Measurements from ENCODE around the gene YEATS2. TPM values are rescaled to one million over a fixed set of nuclear protein-coding genes. Genes with fewer than 3 reads are reported as not detected.

The YEATS2 gene
- total RNA-seq, 1 donor from 2014 or later = 30.7 TPM

DNA sequence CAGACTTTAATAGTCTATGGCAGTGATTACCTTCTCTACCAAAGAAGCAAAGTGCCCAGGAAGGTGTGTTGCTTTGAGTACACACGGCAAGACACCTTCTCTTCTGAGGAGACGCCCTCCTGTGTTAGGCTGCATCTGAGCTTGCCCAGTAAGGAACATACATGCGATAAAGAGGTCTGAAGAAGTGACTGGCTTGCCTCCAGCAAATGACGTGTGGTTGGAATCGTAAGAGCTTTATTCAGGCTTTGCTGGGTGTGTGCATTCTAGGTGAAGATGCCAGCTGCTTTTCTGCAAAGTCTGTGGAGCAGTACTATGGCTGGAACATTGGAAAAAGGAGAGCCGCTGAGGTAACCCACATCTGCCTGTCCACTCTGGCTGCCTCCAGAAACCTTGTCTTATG is 105.4 kb downstream of the YEATS2 start:
- no peak for DNase-seq
- no peaks in the 10 kb centered on the region for H3K4me1 ChIP-seq
- no peaks in the 10 kb centered on the region for H3K27me3 ChIP-seq
- H3K9me3 ChIP-seq = no peaks in the 10 kb centered on the region
- ATAC-seq = peak; percentile 67
- H3K27ac ChIP-seq = no peak overlapping the region
- TF ChIP-seq, protein P1, sequence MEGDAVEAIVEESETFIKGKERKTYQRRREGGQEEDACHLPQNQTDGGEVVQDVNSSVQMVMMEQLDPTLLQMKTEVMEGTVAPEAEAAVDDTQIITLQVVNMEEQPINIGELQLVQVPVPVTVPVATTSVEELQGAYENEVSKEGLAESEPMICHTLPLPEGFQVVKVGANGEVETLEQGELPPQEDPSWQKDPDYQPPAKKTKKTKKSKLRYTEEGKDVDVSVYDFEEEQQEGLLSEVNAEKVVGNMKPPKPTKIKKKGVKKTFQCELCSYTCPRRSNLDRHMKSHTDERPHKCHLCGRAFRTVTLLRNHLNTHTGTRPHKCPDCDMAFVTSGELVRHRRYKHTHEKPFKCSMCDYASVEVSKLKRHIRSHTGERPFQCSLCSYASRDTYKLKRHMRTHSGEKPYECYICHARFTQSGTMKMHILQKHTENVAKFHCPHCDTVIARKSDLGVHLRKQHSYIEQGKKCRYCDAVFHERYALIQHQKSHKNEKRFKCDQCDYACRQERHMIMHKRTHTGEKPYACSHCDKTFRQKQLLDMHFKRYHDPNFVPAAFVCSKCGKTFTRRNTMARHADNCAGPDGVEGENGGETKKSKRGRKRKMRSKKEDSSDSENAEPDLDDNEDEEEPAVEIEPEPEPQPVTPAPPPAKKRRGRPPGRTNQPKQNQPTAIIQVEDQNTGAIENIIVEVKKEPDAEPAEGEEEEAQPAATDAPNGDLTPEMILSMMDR (IDR thresholded peaks at IDR 0.05) = no peak
- H3K4me3 ChIP-seq = no peak overlapping the region
- intact Hi-C loops (cut with DNase I) = no loop called here
- H3K36me3 ChIP-seq = peaks cover 92% of the 10 kb centered on the region

DNA sequence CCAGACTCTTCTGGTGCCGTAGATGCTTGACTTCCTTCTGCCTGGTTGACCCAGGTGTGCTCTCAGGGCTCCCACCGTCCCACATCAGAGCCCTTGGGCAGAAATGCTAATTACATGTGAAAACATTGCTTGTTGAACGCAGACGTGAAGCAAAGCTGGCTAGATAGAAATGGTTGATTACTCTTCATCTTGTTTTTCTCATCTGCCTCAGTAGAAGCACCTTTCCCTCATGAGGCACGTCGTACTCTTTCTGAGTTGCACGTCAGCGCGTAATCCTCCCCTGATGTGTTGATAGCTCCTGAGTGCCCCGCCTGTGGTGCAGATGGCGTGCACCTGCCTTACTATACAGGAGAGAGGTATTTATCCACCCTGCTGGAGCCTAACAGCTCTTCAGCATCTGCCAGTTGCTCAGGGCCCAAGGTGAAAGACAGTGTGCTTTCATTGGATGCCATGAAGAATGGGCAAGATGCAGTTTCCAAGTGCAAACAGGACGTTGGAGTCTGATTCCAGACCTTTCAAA is 109.7 kb downstream of the YEATS2 start:
- peaks cover 94% of the 10 kb centered on the region for H3K36me3 ChIP-seq

DNA sequence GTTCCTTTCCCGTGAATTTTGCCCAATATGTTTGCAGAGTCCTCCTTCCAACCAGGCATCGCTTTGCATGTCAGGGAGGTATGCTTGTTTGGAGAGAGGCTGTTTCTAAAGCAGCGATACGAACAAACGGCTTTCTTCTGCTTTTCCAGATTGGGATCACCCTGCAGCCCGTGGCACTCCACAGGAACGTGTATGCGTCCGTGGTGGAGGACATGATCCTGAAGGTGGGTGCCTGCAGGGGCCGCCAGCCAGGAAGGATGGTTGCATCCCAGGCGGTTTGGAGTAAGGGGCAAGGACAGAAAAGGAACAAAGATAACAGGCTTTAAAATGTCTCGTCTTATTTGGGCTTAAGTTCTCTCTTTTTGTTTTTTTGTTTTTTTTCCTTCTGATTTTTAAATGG is 110.3 kb downstream of the YEATS2 start:
- ATAC-seq (no peak), DNase-seq (no peak)
- Histone ChIP-seq H3K36me3 (peaks cover 91% of the 10 kb centered on the region), H3K27ac (no peak overlapping the region), H3K4me1 (no peaks in the 10 kb centered on the region), H3K9me3 (no peaks in the 10 kb centered on the region), H3K27me3 (no peaks in the 10 kb centered on the region), H3K4me3 (no peak overlapping the region)
- TF ChIP-seq, protein P1 (IDR thresholded peaks at IDR 0.05) = no peak
- intact Hi-C loops (cut with DNase I) = no loop called here

More for the DNA sequence above, 109.7 kb downstream of the YEATS2 start:
- TF ChIP-seq, protein P1 (IDR thresholded peaks at IDR 0.05) = no peak
- no peaks in the 10 kb centered on the region for H3K4me1 ChIP-seq
- intact Hi-C loops (cut with DNase I) = no loop called here
- ATAC-seq = no peak
- H3K27me3 ChIP-seq = no peaks in the 10 kb centered on the region
- no peak overlapping the region for H3K27ac ChIP-seq
- H3K4me3 ChIP-seq = no peak overlapping the region
- no peaks in the 10 kb centered on the region for H3K9me3 ChIP-seq
- no peak for DNase-seq

DNA sequence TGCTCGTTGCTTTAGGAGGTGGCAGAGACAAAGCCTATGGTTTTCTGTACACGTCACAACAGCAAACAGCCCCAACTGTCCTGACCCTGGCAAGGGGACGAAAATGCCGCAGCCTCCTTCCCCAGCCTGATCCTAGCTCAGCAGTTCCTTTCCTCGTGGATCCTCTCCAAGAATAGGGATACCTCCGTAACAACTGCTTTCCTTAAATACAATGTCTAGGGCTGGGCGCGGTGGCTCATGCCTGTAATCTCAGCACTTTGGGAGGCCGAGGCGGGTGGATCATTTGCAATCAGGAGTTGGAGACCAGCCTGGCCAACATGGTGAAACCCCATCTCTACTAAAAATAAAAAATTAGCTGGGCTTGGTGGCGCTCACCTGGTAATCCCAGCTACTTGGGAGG is 110.8 kb downstream of the YEATS2 start:
- TF ChIP-seq, protein P1 (IDR thresholded peaks at IDR 0.05) = no peak
- Histone ChIP-seq H3K9me3 (no peaks in the 10 kb centered on the region), H3K4me1 (no peaks in the 10 kb centered on the region), H3K4me3 (no peak overlapping the region), H3K27ac (no peak overlapping the region), H3K36me3 (peaks cover 86% of the 10 kb centered on the region), H3K27me3 (no peaks in the 10 kb centered on the region)
- intact Hi-C loops (cut with DNase I) = no loop called here
- DNase-seq (no peak), ATAC-seq (no peak)

DNA sequence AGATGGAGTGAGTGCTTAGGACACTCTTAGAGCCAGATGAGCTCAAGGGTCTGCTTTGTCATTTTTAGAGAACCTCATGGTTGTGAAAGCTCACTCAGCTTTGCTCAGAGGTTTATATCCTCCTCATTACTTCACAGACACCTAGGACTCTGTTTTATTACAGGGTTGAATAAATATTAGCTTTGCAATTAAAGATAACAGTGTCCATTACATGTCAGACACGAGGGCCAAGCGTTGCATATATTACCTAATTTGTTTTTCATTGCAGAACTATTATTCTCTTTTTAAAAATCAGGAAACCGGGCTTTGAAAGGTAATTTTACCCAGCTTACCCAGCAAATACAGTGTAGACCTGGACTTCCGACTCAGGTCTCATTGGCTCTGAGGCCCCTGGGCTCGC is 111.7 kb downstream of the YEATS2 start:
- H3K27me3 ChIP-seq = no peaks in the 10 kb centered on the region
- intact Hi-C loops (cut with DNase I) = no loop called here
- ATAC-seq = no peak
- no peak overlapping the region for H3K27ac ChIP-seq
- TF ChIP-seq, protein P1 (IDR thresholded peaks at IDR 0.05) = no peak
- H3K9me3 ChIP-seq = no peaks in the 10 kb centered on the region
- DNase-seq = no peak
- H3K4me1 ChIP-seq = no peaks in the 10 kb centered on the region
- H3K4me3 ChIP-seq = no peak overlapping the region
- H3K36me3 ChIP-seq = peaks cover 79% of the 10 kb centered on the region
